HG03066 (cell line): ENCODE results near the gene STPG2.

Experiments
- ATAC-seq: cut with Tn5 transposase; IDR thresholded peaks from one replicate; pipeline ENCODE4 v1.9.1; 2021; ENCODE audit warnings: low read depth; ENCODE audit not compliant: unreplicated experiment

STPG2 gene

DNA sequence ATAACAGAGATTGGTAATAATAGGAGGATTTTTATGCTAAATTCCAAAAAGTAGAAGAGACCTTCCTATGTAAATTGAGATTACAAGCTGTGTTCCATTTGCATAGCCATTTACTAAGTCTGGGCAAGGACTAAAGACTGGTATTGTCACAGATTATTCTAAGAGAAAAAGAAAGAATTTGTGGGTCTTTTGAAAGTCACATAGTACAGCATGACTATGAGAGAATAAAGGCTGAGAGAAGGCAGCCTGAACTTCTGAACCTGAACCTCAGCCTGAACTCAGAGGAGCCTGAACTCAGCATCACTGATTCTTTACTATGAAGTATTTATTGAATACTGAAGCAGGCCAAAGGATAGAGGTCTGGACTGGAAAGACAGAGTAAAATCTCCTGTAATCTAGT, 297.5 kb downstream of the STPG2 start:
- ATAC-seq: no peak

DNA sequence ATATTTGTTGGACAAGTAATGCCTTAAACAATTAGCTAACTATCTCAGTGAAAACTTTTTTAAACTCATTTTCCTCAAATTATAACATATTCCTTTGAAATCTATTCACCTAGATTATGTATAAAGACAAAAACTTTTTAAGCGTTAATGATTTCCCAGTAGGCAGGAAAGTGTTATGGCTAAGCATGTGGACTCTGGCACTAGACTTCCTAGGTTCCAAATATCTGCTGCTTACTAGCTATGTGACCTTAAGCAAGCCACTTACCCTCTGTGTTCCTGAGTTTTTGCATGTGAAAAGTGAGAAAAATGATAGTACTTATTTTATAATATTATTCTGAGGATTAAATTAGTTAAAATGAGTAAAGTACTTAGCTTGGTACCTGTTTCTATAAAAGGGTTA, 301.8 kb downstream of the STPG2 start:
- ATAC-seq: no peak

DNA sequence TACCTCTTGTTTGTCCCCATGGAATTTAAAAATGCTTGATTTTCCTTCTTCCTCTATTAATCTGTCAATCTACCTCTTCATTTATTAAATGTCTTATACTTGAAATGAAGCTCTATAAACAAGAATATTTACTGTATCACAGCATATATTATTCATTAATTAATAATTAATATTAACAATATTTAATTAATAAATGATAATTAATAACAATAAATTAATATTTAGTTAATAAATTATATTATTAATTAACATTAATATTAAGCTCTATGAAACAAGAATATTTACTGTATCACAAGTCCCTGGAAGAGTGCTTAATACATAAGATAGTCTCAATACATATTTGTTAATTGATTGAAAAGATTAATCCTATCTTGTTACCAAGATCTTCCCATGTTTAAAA, 306.6 kb downstream of the STPG2 start:
- ATAC-seq: no peak

DNA sequence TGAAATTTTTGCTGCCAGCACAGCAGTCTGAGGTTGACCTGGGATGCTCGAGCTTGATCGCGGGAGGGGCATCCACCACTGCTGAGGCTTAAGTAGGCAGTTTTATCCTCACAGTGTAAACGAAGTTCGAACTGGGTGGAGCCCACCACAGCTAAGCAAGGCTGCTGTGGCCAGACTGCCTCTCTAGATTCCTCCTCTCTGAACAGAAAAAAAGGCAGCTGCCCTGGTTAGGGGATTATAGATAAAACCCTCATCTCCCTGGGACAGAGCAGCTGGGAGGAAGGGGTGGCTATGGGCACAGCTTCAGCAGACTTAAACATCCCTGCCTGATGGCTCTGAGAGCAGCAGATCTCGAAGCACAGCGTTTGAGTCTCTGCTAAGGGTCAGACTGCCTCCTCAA, 314.6 kb downstream of the STPG2 start:
- no peak for ATAC-seq

DNA sequence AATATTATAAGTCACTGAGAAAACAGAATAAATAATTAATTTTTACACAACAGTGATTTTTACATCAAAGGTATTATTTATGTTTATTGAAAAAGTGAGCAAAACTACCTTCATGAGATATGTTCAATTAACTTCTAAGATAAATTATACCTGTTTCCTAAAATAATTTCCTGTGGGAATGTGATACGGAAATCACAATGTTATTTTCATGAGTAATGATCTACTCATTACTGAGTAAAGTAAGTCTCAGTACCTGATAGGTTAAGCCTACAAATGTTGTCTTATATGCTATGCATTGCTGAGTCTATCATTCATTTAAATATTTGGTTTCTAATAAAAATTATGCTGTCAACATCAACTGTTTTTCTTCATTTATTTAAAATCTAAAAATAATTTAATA, 324.0 kb downstream of the STPG2 start:
- no peak for ATAC-seq

DNA sequence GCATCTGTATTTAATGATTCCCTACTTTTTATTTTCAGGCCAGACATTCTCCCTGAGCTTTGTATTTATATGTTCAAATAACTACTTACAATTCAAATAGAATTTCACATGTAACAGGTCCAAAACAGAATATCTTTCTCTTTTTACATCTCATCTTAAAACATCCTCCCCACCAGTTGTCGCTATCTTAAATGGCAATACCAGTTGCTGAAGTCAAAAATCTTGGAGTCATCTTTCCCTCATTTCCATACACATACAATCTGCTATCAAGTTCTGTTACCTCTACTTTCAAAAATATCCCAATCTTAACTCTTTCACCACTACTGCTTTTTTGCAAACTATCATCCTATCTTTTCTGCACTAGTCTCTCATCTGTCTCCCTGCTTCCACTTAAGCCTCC, 330.5 kb downstream of the STPG2 start:
- no peak for ATAC-seq

DNA sequence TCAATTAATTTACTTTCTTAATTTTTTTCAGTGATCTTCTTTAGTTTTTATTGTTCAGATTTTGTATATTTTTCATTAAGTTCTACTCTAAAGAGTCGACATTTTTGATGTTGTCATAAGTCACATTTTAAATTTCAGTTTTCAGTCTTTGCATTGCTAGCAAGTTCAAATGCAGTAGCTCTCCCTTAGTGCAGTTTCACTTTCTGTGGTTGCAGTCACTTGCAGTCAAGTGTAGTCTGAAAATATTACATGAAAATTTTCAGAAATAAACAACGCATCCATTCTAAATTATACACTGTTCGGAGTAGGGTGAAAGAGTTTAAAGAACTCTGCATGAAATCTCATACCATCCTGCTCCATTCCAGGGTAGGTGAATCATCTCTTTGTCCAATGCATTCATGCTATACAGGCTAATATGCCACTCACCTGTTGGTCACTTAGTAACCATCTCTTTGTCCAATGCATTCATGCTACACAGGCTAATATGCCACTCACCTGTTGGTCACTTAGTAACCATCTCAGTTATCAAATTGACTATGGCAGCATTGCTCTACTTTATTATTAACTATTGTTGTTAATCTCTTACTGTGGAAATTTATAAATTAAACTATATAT, 356.9 kb downstream of the STPG2 start:
- no peak for ATAC-seq

DNA sequence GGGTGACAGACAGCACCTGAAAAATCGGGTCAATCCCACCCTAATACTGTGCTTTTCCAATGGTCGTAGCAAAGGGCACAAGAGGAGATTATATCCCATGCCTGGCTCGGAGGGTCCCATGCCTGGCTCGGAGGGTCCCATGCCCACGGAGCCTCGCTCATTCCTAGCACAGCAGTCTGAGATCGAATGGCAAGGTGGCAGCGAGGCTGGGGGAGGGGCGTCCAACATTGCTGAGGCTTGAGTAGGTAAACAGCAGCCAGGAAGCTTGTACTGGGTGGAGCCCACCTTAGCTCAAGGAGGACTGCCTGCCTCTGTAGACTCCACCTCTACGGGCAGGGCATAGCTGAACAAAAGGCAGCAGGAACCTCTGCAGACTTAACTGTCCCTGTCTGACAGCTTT, 365.1 kb downstream of the STPG2 start:
- no peak for ATAC-seq

DNA sequence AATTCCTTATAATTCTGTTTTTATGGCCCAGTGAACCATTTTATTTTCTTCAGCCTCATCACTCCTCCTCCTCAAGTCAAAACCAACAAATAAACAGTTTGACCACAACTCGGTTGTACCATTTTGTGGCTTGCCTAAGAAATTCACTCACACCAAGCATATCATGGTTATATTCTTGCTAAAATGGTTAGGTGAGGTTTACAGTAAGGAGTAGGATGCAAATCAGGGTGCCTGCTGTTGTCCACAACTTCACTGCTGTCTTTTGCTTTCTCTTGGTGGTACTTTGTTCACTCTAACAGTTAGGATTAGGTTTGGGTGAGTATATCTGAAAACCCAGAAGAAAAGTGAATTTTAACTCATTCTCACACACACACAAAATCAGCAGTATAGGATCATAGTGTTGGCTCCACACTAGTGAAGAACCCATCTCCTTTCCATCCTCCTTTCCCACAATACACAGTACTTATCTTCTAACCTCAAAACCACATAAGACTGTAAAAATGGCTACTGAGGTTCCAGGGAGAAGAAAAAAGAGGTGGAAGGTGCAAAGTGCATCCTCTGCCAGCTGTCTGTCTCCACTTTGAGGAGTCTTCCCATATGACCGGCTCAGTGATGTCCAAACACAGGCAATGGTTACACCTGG, 368.8 kb downstream of the STPG2 start:
- ATAC-seq: no peak

DNA sequence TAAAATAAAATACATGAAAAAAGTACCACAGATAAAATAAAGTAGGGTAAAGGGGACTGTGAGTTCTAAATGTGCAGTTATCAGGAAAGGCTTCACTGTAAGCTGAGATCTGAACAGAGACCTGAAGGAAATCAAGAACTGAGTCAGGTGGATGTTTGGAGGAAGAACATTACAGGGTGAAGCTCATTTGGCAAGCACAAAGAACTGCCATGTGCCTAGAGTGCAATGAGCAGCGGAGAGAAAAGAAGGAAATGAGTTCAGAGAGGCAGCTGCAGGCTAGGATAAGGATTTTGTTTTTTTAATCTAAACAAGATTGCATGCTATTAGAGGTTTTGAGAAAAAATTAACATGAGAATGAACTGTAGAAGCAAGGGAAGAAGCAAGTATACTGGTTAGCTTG, 373.1 kb downstream of the STPG2 start:
- no peak for ATAC-seq

DNA sequence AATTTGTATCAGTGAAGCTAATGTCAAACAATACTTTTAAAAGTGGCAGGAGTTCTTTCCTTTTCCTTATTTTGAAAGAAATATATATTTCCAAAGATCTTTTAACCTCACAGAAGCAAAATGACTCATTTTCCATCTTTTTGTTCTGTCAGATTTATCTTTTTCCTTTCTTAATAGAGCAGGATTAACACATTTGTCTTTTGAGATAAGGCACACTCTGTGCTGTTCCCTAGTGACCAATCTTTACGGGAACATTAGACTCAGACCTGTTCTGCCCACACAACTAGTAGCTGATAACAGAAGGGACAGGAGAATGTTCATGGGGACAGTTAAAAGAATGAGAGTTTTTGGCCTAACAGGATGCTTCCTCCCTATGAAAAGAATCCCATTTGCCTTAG, 381.2 kb downstream of the STPG2 start:
- no peak for ATAC-seq

DNA sequence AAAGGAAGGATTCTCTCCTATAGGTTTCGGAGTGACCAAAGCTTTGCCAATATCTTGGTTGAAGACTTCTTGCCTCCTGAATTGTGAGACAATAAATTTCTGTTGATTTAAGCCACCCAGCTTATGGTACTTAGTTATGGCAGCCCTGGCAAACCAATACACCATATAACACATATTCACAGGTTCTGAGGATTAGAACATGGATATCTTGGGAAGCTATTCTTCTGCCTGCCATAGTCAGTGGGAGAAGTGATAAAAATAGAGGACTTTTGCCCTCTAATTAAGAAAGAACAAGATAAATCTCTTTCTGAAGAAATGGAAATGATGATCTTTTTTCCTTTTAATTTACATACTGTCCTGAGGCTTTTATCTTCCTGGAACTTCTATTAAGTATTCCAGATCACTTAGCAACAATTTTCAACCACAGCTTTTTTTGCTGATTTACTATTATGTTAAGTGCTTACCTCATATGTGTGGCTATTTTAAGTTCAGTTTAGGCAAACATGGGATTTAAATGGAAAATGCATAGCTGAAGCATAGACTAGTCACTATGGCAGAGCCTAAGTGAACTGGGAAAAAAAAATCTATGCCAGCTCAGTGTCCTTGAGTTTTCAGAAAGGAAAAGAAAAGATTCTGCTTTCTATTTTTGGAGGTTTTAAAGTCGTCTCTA, 381.7 kb downstream of the STPG2 start:
- no peak for ATAC-seq

DNA sequence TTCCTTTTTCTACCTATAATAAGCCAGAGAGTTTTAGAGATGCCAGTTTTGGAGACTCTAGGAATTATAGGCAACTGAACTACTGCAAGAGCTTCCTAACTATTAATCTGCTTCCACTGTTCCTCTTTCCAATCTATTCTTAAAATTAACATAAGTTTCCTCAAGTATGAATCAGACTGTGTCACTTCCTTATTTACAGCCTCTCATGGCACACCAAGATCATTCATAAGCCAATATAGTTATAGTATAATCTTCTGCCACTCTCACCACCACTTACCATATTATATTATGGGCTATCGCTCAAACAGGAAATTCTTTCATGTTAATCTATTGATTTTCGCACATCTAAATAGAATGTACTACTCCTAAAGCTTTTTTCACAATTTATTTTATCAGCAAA, 383.5 kb downstream of the STPG2 start:
- ATAC-seq: no peak

DNA sequence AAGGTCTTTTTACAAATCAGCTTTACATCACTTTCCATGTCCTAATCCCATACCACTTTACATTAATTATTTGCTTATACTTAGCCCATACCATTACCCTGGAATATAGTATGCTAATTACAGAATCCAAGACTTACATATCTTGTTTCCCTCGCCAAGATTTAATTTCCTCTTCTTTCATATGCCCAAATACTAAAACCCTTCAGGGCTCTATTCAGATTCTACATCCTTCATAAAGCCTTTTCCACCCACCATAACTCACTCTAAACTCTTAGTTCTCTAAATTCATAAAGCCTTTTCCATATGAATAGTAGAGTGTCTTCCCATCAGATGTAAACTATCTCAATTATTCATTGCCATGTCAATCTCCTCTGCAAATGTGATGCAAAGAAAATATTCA, 390.7 kb downstream of the STPG2 start:
- ATAC-seq: no peak

DNA sequence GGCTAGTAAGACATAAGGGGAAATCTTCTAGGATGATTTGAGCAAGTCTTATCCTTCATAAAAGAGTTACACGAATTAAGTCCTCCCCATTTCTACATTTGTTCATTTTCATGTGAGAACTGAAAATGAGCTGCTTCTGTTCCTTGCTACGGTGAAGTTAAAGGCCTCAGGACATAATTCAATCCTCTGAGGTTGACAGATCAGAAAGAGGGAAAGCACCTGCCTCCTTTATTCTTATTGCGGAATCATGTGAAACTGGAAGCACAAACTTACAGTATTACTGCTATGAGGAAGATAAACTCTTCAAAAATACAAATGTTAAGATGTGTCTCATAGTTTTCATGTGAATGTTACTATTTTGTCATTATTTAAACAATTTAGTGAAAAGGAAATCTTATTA, 395.3 kb downstream of the STPG2 start:
- ATAC-seq: no peak

DNA sequence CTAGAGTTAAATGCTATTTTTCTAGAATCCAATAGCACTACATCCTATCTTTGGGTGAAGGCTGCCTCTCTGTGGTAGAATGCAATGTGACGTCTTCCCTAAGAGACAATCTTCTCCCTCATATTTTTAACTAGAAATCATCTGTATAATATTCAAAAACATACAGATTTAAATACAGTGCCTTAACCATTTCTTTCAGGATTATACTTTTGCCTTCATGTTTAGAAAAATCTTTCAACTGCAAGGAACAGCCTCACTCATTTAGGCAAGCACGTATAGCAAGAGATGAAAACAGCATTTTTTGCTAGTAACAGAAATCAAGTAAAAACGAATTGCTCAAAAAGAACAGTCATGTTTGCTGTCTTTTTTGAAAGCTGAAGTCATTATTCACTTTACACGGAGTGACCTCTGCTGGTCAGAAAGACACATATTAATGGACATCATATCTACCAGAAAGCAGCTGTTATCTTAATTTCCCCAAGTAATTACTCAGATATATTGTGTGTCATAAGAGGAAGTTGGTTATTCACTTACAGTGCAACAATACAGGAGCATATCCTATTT, 422.3 kb downstream of the STPG2 start:
- no peak for ATAC-seq

DNA sequence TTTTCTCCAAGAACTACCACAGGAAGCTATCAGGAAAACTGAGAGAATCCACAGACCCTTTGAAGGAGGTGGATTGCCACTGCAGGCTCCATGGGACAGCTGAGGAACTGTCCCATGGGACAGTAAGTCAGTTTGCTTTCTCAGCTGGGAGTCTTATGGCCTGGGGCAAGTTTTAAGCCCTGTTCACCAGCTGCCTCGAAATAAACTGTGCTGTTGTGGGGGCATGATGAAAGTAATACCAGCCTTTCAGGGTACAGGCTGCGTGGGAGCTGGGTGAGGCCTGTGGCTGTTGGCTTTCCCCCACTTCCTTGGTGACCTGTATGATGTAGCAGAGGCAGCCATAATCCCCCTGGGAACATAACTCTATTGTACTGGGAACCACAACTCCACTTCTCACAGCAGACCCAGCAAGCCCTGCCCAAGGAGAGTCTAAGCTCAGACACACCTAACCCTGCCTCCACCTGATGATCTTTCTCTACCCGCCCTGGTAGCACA, 452.1 kb downstream of the STPG2 start:
- ATAC-seq: no peak

DNA sequence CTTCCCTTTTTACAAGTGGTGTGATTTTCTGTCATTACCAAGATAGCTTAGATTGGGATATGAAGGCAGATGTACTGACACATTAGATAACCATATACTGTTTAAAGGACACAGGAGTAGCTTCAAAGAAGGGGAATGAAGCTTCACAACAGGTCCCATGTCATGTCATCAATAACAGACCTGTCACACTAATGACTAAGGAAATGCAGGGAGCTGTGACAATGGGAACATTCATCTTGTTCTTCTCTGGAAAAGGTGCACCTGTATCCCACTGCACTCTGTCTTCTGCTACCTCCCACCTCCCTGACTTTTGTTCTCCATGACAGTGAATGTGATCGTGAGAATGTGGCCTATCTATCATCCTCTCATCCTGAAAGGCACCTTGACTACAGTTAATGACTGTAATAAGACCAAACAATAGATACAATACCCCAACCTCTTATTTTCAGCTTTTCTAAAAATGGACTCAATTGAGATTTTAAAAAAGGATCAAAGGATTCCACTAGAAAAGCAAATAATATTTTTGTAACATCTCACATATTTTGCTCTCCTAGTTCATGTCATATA, 472.5 kb downstream of the STPG2 start:
- ATAC-seq: no peak

DNA sequence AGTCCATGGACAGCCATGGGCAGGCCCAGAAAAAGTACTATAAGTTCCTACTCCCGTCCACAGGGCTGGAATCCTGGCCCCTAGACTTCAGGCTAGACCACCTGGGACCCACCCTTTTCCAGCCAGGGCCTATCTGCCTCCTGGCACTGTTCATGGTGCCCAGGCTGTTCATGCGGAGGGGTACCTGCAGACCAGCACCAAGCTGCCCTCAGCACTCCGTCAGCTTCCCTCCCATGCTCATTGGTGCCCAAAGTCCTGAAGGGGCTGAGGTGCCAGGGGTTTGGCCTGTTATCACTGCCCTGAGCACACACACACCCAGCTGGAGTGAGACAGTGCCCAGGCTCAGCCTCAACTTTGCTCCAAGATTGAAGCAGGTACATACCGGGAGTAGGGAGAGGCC, 477.7 kb downstream of the STPG2 start:
- ATAC-seq: no peak

DNA sequence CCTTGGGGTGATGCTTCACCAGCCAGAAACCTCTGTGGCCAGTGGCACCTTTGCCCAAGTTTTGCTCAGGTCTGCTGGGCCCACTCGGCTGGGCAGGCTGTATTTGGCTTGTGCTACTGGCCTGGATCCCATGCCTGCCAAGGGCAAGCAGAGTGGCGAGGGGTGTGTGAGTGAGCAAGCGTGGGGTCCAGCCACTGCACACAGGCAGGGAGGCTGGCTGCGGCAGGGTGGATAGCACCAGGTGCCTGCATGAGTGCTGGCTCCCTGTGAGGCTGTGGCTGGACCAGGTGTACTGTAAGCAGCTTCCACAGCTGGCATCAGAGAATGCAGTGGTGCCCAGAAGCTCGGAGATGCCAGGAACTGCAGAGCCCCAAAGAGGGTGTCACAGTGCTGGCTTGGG, 478.5 kb downstream of the STPG2 start:
- no peak for ATAC-seq

DNA sequence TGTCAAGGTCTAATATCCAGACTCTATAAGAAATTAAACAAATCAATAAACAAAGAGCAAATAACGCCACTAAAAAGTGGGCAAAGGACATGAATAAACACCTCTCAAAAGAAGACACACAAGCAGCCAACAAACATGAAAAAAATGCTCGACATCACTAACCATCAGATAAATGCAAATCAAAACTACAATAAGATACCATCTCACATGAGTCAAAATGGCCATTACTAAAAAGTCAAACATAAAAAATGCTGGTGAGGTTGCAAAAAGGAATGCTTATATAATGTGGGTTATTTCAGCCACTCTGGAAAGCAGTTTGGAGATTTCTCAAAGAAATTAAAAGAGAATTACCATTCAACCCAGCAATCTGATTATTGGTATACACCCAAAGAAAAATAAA, 481.1 kb downstream of the STPG2 start:
- no peak for ATAC-seq
